CD4-positive, alpha-beta T cell (primary cell): ENCODE data around the gene CTNNA3. TPM values are rescaled to one million over a fixed set of nuclear protein-coding genes. Genes with fewer than 3 reads are reported as not detected.

Experiments
- ATAC-seq: fragments of 200-7000 bp; cut with Tn5 transposase; one replicate; pipeline ENCODE4 v1.10.0; 2022; ENCODE audit warnings: mild to moderate bottlenecking; ENCODE audit not compliant: poor library complexity
- CTCF ChIA-PET: fragments of 350-600 bp; sonication (Branson Sonifier 250); formaldehyde crosslinking; loops from one replicate; lab custom pipeline; 2021; ENCODE audit warnings: antibody characterized with exemption, inconsistent platforms; lab: Charles Lee
- POLR2A ChIA-PET: fragments of 350-600 bp; sonication (Branson Sonifier 250); formaldehyde crosslinking; loops from one replicate; lab custom pipeline; 2021; ENCODE audit warnings: antibody characterized with exemption, inconsistent platforms; lab: Charles Lee
- DNase-seq, 14 experiments: peaks; one replicate each; pipeline ENCODE4 v3.0.0-alpha.2; 2013 to 2020; ENCODE audit warnings: mixed read lengths in 2 of 14
- H3K27ac ChIP-seq, 2 donors: one replicate each; pipeline versions ENCODE4 v1.5.1 to v1.7.0; 2013; ENCODE audit warnings: low read length in 2 of 2, low read depth in 1 of 2, mild to moderate bottlenecking in 1 of 2
- H3K27me3 ChIP-seq, 2 experiments: 1 replicate in 1 of 2; 2 replicates in 1 of 2; pipeline versions ENCODE4 v1.6.1 to v1.7.0; 2013; ENCODE audit warnings: low read length in 2 of 2, control low read depth in 1 of 2, mild to moderate bottlenecking in 1 of 2, moderate library complexity in 1 of 2; ENCODE audit not compliant: insufficient read depth in 2 of 2, control insufficient read depth in 1 of 2
- H3K36me3 ChIP-seq: one replicate; pipeline ENCODE4 v1.6.1; 2013; ENCODE audit warnings: low read length, control low read depth; ENCODE audit not compliant: insufficient read depth
- H3K4me1 ChIP-seq: one replicate; pipeline ENCODE4 v1.6.1; 2013; ENCODE audit warnings: low read length, control low read depth; ENCODE audit not compliant: insufficient read depth
- H3K4me3 ChIP-seq: one replicate; pipeline ENCODE4 v1.5.1; 2013; ENCODE audit warnings: mild to moderate bottlenecking, low read length, moderate library complexity
- H3K9me3 ChIP-seq, 2 experiments: 1 replicate in 1 of 2; 2 replicates in 1 of 2; pipeline versions ENCODE4 v1.6.1 to v1.7.0; 2013; ENCODE audit warnings: low read length in 2 of 2, mild to moderate bottlenecking in 2 of 2, control low read depth in 1 of 2, moderate library complexity in 1 of 2; ENCODE audit not compliant: control insufficient read depth in 1 of 2, insufficient read depth in 1 of 2
- H3K27ac Mint-ChIP-seq: one replicate; pipeline ENCODE4 v1.8.0; 2020; ENCODE audit warnings: mixed read lengths
- H3K27me3 Mint-ChIP-seq: one replicate; pipeline ENCODE4 v1.8.0; 2021; ENCODE audit warnings: mixed read lengths
- H3K36me3 Mint-ChIP-seq: one replicate; pipeline ENCODE4 v1.8.0; 2021; ENCODE audit warnings: low read depth, mixed read lengths
- H3K4me1 Mint-ChIP-seq: one replicate; pipeline ENCODE4 v1.8.0; 2021; ENCODE audit warnings: low read depth, mixed read lengths
- H3K4me3 Mint-ChIP-seq: one replicate; pipeline ENCODE4 v1.8.0; 2020; ENCODE audit warnings: mild to moderate bottlenecking, mixed read lengths
- H3K9me3 Mint-ChIP-seq: one replicate; pipeline ENCODE4 v1.8.0; 2020; ENCODE audit warnings: mixed read lengths
- intact Hi-C, 2 experiments: fragments of 100-400 bp; cut with DNase I in 1 of 2; cut with micrococcal nuclease in 1 of 2; formaldehyde crosslinking; loops; one replicate each; pipeline versions ENCODE4 v1.15.1 to v1.9.0; 2023 to 2025; cut with DNase I, micrococcal nuclease
- total RNA-seq, 174 experiments: library from RNA in 2 of 174; stranded (reverse) in 2 of 174; gene quantifications; one replicate each; pipeline ENCODE4 v1.2.3 and lab custom pipeline; 2021 to 2026
- TF ChIP-seq, protein P1 (sequence below): fragments of 200-600 bp; IDR thresholded peaks from one replicate; pipeline ENCODE4 v1.8.0; 2022; ENCODE audit warnings: antibody characterized with exemption, mild to moderate bottlenecking

CTNNA3 gene
- total RNA-seq, 2 experiments from 2014 or later = 0.80 TPM; not detected in 1

DNA sequence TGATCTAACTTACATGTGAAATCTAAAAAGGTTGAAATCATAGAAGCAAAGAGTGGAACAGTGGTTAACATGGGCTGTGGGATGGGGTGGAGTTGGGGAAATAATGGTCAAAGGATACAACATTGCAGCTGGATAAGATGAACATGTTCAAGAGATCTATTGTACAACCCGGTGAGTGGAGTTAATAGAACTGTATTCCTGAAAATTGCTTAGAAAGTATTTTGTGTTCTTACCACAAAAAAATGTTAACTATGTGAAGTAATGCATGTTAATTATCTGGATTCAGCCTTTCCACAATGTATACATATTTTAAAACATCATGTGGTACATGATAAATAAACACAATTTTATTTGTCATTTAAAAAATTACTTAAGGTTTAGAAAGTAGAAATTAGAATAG is 1041.1 kb downstream of the CTNNA3 start:
- Mint-ChIP-seq H3K36me3 (no peaks in the 10 kb centered on the region), H3K27me3 (no peaks in the 10 kb centered on the region), H3K4me3 (no peak overlapping the region), H3K4me1 (no peaks in the 10 kb centered on the region), H3K9me3 (no peaks in the 10 kb centered on the region), H3K27ac (no peak overlapping the region)
- no peak for ATAC-seq
- Histone ChIP-seq H3K4me3 (no peak overlapping the region), H3K36me3 (no peaks in the 10 kb centered on the region), H3K9me3 (peaks cover 0 to 8% of the 10 kb centered on the region in 2 experiments), H3K27me3 (no peaks in the 10 kb centered on the region), H3K27ac (no peak overlapping the region), H3K4me1 (no peaks in the 10 kb centered on the region)
- ChIA-PET CTCF (no interaction called here), POLR2A (no interaction called here)
- TF ChIP-seq, protein P1, sequence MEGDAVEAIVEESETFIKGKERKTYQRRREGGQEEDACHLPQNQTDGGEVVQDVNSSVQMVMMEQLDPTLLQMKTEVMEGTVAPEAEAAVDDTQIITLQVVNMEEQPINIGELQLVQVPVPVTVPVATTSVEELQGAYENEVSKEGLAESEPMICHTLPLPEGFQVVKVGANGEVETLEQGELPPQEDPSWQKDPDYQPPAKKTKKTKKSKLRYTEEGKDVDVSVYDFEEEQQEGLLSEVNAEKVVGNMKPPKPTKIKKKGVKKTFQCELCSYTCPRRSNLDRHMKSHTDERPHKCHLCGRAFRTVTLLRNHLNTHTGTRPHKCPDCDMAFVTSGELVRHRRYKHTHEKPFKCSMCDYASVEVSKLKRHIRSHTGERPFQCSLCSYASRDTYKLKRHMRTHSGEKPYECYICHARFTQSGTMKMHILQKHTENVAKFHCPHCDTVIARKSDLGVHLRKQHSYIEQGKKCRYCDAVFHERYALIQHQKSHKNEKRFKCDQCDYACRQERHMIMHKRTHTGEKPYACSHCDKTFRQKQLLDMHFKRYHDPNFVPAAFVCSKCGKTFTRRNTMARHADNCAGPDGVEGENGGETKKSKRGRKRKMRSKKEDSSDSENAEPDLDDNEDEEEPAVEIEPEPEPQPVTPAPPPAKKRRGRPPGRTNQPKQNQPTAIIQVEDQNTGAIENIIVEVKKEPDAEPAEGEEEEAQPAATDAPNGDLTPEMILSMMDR = no peak
- intact Hi-C loops = no loop called here
- no peak for DNase-seq

DNA sequence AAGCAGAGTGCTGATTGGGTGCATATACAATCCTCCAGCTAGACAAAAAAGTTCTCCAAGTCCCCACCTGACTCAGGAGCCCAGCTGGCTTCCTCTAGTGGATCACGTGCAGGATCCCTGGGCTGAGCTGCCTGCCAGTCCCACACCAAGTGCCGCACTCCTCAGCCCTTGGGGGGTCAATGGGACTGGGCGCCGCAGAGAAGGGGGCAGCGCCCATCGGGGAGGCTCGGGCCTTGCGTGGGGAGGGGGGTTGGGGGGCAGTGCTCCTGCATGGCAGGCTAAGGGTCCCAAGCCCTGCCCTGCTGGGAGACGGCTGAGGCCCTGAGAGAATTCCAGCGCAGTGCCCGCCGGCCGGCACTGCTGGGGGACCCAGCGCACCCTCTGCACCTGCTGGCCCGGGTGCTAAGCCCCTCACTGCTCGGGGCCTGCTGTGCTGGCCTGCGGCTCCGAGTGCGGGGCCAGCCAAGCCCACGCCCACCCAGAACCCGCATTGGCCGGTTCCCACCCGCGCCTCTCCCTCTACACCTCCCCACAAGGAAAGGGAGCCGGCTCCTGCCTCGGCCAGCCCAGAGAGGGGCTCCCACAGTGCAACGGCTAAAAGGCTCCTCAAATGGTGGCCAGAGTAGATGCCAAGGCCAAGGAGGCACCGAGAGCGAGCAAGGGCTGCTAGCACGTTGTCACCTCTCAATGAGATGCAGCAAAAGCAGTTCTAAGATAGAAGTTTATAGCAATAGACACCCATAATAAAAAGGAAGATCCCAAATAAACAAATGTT is 1044.5 kb downstream of the CTNNA3 start:
- Histone ChIP-seq H3K36me3 (no peaks in the 10 kb centered on the region), H3K27ac (no peak overlapping the region), H3K4me3 (no peak overlapping the region), H3K9me3 (peaks cover 0 to 14% of the 10 kb centered on the region in 2 experiments), H3K4me1 (no peaks in the 10 kb centered on the region), H3K27me3 (no peaks in the 10 kb centered on the region)
- POLR2A ChIA-PET = no interaction called here
- Mint-ChIP-seq H3K9me3 (peaks cover 8% of the 10 kb centered on the region), H3K27ac (no peak overlapping the region), H3K27me3 (no peaks in the 10 kb centered on the region), H3K36me3 (no peaks in the 10 kb centered on the region), H3K4me1 (no peaks in the 10 kb centered on the region), H3K4me3 (no peak overlapping the region)
- intact Hi-C loops = no loop called here
- no peak for ATAC-seq
- TF ChIP-seq, protein P1 = no peak
- no peak for DNase-seq
- CTCF ChIA-PET = no interaction called here

DNA sequence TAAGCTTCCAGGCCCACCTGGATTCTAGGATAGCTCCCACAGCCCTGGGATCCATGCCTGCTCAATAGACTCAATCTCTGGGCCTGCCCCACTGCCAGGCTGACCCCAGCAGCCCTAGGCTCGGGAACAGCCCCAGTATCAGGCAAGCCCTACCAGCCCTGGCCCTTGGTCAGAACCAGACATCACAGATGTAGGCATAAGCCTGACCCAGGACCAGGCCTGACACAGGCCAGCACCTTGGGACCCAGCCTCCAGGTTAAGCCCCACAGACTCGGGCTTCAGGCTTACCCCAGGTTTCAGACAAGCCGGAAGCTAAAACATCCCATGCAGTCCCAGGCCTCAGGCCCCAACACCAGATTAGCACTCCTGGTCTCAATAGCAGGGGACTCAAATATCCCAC is 1046.4 kb downstream of the CTNNA3 start:
- Mint-ChIP-seq H3K4me1 (no peaks in the 10 kb centered on the region), H3K27ac (no peak overlapping the region), H3K9me3 (peaks cover 8% of the 10 kb centered on the region), H3K36me3 (no peaks in the 10 kb centered on the region), H3K27me3 (no peaks in the 10 kb centered on the region), H3K4me3 (no peak overlapping the region)
- Histone ChIP-seq H3K36me3 (no peaks in the 10 kb centered on the region), H3K4me1 (no peaks in the 10 kb centered on the region), H3K4me3 (no peak overlapping the region), H3K27ac (no peak overlapping the region), H3K9me3 (peaks cover 0 to 14% of the 10 kb centered on the region in 2 experiments), H3K27me3 (no peaks in the 10 kb centered on the region)
- ATAC-seq = no peak
- intact Hi-C loops = no loop called here
- CTCF ChIA-PET = no interaction called here
- POLR2A ChIA-PET = no interaction called here
- TF ChIP-seq, protein P1 = no peak
- DNase-seq = no peak
